ENCODE measurements around the gene ELK4.

ELK4 gene, protein sequence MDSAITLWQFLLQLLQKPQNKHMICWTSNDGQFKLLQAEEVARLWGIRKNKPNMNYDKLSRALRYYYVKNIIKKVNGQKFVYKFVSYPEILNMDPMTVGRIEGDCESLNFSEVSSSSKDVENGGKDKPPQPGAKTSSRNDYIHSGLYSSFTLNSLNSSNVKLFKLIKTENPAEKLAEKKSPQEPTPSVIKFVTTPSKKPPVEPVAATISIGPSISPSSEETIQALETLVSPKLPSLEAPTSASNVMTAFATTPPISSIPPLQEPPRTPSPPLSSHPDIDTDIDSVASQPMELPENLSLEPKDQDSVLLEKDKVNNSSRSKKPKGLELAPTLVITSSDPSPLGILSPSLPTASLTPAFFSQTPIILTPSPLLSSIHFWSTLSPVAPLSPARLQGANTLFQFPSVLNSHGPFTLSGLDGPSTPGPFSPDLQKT

DNA sequence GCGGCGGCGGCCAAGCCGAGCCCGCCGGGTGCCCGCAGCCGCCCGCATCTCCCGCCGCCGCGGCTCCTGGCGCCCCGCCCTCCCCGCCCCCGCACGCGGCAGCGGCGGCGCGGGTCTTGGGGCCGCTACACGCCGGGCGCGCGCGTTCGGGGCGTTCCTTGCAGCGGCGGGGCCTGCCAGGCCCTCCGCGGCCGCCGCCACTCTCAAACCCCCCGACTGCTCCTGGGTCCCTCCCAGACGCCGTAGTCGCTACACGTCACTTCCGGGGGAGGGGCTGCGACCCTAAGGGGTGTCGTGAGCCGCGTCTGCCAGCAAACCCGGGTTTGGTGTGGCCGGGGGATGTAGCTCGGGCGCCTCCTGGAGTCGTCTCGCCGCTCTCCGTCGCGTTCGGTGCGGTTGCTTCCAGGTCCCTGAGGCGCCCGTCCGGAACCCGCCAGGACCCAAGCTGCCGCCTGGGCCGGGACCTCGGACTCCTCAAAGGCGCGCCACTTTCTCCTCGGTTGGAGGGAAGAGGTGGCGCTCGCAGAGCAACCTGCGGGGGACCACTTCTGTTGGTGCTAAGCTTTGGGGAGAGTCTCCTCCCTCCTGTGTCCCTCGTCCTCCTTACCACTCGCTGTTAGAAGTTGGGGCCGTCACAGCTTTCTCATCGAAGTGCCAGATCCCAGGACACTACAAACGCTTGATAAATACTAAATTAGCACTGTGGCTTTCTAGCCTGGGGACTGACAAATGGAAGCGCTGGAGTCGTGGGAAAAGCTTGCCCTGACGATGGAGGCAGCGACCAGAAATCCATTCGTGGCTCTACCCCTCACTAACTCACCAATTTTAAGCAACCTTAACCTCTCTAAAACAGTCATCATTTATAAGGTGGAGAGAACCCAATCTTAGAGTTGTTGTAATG is at the start of gene ELK4:
TSS of gene ELK4 (minus strand) at position 244 of the 901 bp plus-strand sequence. CDS start 8,129 bp downstream, outside the sequence.
- in situ Hi-C loops (cut with MboI; ENCODE audit: low sequenced_read_pairs) = no loop called here

- in situ Hi-C loops (cut with MboI; ENCODE audit: low sequenced_read_pairs) = no loop called here
Measured at GRCh38 chr1:205681364-205681763, 49.6 kb upstream of the ELK4 start.

DNA sequence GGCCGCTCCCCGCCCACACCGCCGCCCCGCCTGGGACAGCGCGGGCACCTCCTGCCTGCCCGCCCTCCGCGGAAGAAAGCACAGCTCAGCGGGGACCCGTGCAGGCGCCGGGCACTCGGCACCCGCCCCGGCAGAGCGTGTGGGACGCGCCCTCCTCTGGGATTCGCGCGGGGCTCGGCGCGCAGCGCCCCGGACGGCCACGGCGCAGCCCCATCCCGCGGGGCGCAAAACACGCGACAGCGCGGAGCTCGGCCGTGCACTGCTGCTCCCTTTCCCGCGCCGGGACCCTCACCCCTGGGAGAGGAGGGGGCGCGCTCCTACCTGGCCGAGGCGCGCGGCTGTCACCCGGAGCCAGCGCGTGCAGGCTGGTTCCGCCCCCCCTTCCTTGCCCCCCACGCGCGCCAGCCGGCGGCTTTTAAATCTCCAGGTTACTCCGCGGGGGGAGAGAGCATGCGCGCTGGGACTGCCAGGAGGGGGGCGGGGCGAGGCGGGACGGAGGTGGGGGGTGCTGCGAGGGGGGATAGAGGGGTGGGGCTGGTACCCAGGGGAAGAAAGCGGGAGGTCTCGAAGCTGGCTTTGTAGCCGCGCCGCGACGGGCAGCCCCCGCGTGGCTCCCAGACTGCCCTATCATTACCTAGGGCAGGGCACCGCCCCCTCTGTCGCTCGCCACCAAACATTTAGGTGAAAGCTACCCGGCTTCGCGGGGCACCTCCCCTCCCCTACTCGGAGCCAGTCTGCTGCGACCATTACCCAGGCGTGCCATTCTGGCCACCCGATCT is 48.5 kb upstream of the ELK4 start, which contains the start of gene SLC45A3:
TSS of gene SLC45A3 (minus strand) at position 437 of the 779 bp plus-strand sequence. CDS start 15,853 bp downstream, outside the sequence.
- in situ Hi-C loops (cut with MboI; ENCODE audit: low sequenced_read_pairs) = no loop called here

GRCh38 chr1:205678286-205679111 is 46.7 kb upstream of the ELK4 start:
- in situ Hi-C loops (cut with MboI; ENCODE audit: low sequenced_read_pairs) = no loop called here

DNA sequence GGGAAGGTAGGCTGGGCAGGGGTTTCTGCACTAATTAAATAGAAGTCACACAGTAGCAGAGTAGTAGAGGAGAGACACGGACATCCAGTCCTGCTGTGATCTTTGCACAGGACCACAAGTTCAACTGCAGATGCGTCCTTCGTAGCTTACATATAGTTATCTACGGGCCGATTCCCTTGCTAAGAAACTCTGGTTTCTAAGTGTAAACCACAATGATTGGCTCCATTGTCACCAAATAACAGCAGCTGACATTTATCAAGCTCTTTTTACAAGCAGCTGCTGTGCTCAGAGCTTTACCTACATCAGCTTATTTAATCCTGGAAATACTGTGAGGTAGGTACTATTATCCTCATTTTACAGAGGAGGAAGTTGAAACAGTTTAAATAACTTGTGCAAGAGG is 45.4 kb upstream of the ELK4 start:
- in situ Hi-C loops (cut with MboI; ENCODE audit: low sequenced_read_pairs) = no loop called here

GRCh38 chr1:205676597-205676996 is 44.8 kb upstream of the ELK4 start:
- in situ Hi-C loops (cut with MboI; ENCODE audit: low sequenced_read_pairs) = no loop called here

DNA sequence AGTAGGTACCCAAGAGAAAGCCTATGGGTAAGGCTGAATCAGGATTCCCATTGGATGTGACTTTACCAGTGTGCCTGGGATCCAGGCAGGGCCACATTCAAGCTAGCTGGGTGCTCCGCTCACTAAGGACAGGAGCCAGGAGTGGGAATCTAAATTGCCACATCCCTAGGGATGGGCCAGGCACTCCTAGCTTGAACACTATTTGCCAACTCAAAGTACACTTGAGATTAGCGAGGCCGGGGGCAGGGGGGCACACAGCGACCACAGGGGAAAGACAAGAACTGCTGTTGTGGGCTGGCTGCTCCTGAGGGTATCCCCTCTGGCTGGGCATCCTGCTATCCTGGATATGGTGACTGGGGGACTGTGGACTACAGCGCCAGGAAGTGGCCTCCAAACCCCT is 44.2 kb upstream of the ELK4 start:
- in situ Hi-C loops (cut with MboI; ENCODE audit: low sequenced_read_pairs) = no loop called here

- in situ Hi-C loops (cut with MboI; ENCODE audit: low sequenced_read_pairs) = no loop called here
Measured at GRCh38 chr1:205675247-205675646, 43.4 kb upstream of the ELK4 start.

DNA sequence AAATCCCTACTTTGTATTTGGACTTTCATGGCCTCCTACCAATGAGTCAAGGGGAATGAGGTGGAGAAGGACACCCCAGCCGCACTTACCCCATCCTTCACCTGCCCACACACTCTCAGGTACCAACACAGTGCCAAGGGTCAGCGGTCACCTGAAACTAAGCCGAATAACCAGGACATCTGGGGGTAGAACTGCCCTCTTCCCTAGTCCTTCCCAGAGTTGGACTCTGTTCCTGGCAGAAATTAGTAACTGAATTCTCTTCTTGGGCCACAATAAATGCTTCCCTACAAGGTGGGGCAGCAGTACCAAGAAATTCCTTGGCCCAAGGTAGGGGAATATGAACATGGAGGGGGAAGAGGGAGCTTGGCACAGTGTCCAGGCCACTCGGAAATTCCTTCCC is 41.2 kb upstream of the ELK4 start:
- in situ Hi-C loops (cut with MboI; ENCODE audit: low sequenced_read_pairs) = no loop called here

DNA sequence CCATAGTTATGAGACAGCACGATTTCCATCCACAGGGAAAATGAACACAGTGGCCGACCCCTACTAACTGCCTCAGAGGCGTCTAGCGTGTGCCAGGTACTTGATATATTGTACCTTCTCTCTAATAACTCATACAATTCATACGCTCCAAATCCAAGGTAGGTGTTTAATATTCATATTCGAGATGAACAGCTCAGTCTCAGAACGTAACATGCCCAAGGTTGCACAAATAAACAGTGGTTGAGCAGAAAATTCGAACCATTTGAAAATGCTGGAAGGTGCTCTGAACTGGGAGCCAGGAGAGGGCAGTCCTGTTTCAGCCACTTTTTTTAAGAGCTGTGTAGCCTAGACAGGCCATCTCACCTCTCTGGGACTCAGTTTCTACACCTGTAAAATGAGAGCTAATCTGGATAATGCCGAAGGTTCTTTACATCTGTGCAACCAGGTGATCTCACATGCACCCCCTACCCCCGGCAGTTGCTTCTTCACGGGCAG is 40.6 kb upstream of the ELK4 start:
- in situ Hi-C loops (cut with MboI; ENCODE audit: low sequenced_read_pairs) = no loop called here

- in situ Hi-C loops (cut with MboI; ENCODE audit: low sequenced_read_pairs) = no loop called here
Measured at GRCh38 chr1:205670611-205671430, 39.0 kb upstream of the ELK4 start.

- in situ Hi-C loops (cut with MboI; ENCODE audit: low sequenced_read_pairs) = no loop called here
Measured at GRCh38 chr1:205670150-205670446, 38.3 kb upstream of the ELK4 start.

DNA sequence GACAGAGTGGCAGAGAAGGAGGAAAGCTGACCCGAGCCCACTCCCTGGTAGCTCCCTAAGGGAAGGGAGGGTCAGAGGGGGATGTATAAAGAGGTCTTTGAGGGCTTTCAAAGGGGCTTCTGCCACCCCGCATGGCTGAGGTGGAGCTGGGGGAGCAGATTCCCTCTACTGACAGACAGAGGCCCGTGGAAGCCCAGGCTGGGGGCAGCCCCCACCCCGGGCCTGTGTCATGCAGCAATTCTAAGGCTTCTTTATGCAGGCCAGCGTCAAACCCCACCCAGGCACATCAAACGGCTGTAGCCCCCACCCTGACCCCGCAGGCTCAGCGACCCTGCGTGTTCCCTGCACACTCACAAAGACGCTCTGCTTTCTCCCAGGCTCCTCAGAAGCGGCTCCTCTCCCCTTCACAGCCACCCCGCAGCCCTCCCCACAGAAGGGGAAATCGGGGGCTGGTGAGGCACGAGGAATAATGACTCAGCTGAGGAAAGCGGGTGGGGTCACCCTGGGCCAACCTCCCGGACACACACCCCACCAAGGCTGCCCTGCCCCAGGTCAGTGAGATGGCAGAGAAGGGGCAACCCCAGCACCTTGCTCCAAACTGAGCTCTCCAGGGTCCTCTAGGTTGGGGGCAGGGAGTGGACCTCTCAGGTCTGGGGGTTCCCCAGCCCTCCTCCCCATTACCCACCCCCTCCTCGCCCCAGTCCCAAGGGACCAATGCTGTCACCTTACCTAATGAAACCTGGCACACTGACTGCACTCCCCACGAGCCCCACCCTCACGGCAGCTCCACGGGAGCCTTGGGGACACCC is 37.7 kb upstream of the ELK4 start:
- in situ Hi-C loops (cut with MboI; ENCODE audit: low sequenced_read_pairs) = no loop called here

- in situ Hi-C loops (cut with MboI; ENCODE audit: low sequenced_read_pairs) = no loop called here
Measured at GRCh38 chr1:205668951-205669340, 37.1 kb upstream of the ELK4 start.

DNA sequence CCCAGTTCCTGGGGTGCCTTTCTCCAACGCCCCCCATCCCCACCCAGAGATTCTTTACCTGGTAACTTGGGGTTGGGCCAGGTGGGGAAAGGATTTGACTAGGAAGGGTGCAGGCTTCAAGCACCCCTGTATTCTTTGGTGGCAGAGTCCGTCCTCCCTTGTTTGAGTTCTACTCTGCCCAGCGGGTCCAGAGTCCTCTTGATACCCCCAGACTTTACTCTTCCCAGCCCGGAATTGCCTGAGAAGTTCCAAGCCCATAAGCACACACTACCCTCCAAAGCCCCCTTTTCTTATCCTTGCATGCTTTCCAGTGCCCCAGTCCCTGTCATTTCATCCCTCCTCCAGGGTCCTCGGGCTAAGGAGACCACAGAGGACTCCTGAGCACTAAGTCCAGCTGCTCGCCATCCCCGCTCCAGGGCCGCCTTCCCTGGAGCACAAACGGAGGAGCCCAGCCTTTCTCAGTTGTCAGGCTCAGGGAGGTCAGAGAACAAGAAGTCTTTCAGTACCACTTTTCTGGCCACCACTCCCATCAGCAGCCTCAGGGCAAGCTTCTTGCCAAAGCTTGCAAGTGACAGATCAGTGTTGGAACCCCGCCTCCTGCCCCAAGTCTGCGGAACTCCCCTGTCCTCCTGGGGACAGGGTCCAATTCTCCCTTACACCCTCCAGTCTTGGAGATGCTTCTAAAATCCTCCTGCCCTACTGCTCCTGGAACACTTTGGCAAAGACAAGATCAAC is 36.3 kb upstream of the ELK4 start:
- in situ Hi-C loops (cut with MboI; ENCODE audit: low sequenced_read_pairs) = no loop called here

GRCh38 chr1:205666372-205667166 is 34.8 kb upstream of the ELK4 start:
- in situ Hi-C loops (cut with MboI; ENCODE audit: low sequenced_read_pairs) = no loop called here

Measured in HL-60/S4 (cell line).